GM21737 (cell line): ENCODE measurements around the gene PIBF1.
A peak's percentile ranks its signal among the peaks of the same experiment; 100 is the strongest.

Experiments
- ATAC-seq: cut with Tn5 transposase; IDR thresholded peaks from one replicate; pipeline ENCODE4 v1.9.1; 2021; ENCODE audit warnings: mild to moderate bottlenecking, moderate library complexity; ENCODE audit not compliant: unreplicated experiment

Gene PIBF1

DNA sequence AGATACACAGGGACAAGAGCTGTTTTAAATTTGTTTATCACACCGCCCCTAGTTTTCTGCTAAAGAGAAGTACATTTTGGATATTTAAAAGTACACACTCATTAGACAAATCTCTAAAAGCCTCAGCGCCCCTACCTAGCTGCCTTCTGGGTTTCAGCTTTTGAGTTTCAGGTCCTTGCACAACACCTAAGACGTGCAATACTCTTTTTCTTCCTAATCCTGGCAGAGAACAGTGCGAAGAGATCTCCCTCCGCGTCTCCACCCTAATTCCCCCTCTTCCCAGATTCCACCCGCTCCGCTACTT is 276.5 kb downstream of the PIBF1 start:
- ATAC-seq = peak; percentile 11

DNA sequence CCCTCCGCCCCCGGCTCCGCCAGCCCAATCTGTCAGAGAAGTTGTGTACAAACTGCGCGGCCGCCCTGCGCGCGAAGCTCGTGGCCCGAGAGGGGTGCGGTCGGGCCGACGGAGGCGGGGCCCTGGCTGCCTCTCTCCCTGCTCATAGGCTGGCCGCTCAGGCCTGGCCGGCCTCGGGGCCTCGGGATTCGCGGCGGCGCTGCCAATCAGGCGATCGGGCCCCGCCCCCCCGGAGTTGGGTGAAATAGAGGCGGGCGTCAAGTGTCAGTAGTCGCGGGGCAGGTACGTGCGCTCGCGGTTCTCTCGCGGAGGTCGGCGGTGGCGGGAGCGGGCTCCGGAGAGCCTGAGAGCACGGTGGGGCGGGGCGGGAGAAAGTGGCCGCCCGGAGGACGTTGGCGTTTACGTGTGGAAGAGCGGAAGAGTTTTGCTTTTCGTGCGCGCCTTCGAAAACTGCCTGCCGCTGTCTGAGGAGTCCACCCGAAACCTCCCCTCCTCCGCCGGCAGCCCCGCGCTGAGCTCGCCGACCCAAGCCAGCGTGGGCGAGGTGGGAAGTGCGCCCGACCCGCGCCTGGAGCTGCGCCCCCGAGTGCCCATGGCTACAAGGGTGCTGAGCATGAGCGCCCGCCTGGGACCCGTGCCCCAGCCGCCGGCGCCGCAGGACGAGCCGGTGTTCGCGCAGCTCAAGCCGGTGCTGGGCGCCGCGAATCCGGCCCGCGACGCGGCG is 277.0 kb downstream of the PIBF1 start, which contains the start of gene KLF5:
Gene KLF5, plus strand, starts transcription at position 270 of the 724 bp plus-strand sequence. Its CDS starts 323 bp downstream, at position 593.
- peak; percentile 99 for ATAC-seq

DNA sequence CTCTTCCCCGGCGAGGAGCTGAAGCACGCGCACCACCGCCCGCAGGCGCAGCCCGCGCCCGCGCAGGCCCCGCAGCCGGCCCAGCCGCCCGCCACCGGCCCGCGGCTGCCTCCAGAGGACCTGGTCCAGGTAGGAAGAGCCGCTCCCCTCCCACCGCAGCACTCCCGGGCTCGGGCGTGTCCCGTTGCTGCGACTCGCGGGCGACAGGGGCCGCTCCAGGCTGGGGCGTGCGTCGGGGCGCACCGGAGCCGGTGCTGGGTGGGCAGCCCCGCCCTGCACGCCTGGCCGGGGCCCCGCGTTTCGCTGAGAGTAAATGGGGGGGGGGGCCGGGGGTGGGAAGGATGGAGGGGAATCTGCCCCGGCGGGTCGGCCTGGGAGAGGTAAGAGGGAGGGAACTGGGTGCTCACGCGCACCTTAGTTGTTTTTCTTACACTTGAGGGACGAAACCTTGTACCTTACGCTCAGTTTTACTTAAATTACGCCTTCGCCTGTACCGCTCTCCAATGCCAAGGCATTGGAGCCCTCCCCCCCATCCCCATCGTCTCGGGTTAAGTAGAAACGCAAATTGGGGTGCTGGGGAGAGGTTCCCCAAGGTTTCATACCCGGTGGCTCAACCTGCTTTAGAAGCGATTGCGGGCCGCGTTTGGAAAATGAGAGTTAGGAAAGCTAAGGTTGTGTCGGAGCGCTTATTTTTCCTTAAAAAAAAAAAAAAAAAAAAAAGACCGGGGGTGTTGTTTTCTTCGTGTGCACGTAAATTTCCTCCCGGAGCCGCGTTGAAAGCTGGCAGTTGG is 277.7 kb downstream of the PIBF1 start:
- peak; percentile 30 for ATAC-seq

DNA sequence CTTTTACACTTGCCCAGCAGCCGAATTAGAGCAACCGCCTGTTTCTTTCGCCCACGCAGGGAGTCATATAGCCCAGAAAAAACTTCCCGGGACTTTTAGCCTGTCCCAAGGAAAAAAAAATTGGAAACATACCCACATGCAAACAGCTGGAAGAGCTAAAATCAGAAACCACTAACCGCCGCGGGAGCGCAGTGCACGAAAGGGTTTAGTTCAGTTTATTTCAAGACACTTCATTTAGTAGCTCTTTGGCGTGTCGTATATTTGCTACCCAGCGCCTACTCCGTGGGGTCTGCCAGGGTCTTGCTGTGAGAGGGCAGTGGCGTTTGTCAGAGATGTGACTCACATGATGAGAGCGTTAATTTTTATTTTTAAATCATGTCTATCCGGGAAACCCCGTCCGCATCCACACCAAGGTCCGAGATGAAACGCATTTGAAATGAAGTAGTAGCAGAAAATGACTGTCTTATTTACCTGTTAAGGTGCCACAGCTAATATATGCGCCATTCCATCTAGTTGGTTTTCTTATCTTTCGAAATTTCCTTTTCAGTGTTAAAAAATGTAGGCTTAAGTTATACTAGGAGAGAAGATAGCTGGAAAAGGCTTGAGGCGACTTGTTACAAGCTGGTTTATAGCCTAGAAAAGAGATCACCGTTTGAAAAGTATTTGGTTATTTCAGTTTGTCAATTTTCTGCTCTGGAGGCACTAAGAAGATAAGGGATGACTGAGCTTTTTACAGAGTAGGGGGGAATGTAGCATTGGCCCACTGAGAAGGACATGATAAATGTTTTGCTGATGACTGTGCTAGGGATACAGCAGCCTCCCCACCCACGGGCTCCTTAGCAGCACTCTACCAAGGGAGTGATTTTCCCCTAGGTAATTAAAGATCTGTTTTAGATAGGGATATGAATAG is 278.6 kb downstream of the PIBF1 start:
- no peak for ATAC-seq

DNA sequence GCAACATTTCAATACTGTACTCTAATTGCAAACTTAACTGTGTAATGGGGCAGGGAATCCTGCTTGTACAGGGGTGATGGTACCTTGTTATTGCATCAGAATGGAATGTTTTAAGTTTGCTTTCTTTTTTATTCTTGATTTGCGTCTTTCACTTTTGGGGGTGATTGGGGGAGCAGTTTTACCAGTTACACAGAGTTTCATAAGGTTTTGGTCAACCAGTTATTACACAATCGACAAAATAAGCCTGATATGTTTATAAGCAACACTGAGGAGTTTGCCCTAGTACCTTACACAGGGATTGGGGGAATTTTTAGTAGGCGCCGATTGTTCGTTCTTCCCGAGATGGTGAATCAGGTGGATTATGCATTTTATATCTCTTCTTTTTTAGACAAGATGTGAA is 279.5 kb downstream of the PIBF1 start:
- no peak for ATAC-seq

DNA sequence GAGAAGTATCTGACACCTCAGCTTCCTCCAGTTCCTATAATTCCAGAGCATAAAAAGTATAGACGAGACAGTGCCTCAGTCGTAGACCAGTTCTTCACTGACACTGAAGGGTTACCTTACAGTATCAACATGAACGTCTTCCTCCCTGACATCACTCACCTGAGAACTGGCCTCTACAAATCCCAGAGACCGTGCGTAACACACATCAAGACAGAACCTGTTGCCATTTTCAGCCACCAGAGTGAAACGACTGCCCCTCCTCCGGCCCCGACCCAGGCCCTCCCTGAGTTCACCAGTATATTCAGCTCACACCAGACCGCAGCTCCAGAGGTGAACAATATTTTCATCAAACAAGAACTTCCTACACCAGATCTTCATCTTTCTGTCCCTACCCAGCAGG is 279.9 kb downstream of the PIBF1 start:
- no peak for ATAC-seq

DNA sequence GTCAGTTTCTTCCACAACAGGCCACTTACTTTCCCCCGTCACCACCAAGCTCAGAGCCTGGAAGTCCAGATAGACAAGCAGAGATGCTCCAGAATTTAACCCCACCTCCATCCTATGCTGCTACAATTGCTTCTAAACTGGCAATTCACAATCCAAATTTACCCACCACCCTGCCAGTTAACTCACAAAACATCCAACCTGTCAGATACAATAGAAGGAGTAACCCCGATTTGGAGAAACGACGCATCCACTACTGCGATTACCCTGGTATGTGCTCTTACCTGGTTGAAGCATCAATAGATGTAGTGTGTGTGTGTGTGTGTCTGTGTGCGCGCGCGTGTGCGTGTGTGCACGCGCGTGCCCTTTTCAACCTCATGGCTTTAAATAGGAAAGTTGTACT is 280.5 kb downstream of the PIBF1 start:
- no peak for ATAC-seq

DNA sequence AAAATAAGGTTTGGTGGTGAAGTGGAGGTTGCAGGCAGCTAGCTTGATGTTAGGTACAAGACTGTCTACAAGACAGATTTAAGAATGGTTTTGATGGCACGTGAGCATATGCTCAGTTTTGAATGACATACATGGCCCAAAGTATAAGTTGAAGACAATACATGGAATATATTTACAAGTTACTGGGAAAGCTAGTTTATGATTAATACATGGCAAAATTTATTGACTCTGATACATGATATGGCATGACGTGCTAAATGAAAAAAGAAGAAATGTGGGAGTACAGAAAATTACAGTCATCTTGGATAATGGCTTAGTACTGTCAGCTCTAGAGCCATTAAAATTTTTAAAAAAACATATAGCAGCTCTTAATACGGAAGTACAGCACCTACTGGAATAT is 281.2 kb downstream of the PIBF1 start:
- no peak for ATAC-seq

DNA sequence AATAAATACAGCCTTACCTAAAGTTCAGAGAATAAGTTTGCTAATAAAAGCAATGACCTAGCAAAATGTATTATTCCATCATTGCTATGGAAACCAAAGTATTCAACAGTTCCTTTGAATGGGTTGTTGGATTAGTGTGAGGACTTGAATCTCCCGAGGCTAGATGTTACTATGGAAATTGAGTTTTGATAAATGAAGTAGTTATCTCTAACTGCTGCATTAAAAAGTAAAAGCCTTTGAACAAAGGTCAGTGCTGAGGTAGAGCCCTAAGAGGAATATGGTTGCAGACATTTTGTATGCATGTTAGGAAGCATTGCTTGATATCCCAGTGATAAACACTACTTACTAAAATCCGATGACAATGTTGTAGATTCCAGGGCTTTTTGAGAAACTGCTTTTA is 283.1 kb downstream of the PIBF1 start:
- ATAC-seq = no peak

DNA sequence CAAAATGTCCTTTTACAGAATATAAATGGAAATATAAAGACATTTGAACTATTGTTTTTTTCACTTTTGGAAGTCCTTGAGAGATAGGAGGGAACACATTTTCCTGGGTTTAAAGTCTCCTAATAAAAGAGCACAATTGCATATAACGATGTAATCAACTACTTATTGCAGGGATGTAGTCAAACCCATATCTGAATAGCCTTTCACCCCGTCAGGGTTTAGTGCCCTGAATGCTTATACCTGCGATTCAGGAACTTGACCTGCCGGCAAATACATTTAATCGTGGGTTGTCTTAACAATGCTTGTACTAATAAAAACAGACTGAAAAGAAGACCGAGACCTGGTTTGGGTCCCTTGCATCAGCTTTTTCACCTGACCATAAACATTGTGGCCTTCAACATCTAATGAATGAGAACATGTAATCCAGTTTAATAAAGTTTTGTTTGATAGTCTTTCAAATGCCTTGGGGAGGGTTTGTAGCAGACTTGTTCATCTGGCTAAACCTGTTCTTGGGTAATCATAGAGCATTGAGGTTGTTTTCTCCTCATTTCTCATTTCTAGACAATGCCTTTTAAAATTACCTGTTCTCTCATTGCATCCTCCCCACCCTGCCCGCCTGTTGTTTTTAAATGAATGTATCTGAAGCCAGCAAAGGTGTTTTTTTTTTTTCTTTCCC is 283.9 kb downstream of the PIBF1 start:
- no peak for ATAC-seq
